ENCODE data around the gene INO80B. TPM values are rescaled to one million over a fixed set of nuclear protein-coding genes. Genes with fewer than 3 reads are reported as not detected.

The INO80B gene
- total and polyA plus RNA-seq, 2 of the 8 experiments (the other 6 are each of a cell fraction or from before 2014, with no cell fraction given): 3.9 to 18.5 TPM

DNA sequence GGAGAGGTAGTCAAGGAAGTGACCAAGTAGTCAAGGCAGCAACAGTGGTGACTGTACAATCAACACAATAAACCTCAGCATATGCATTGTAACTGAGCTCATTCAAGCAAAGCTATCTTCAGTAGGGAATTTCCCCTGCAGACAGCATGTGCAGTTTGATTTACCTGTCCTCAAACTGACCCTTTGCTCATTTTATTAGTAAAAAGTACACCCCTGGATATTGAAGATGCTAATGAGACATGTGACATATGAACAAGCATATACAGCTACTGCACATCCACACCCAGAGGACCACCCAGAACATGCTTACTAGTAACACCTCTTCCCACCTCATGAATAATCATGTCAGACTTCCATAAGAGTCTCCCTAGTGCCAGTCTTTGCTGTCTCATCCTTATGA lies 48.9 kb upstream of the INO80B start:
- H3K23ac ChIP-seq (ENCODE audit: insufficient read length): no peak overlapping the region
- no peak overlapping the region for H2BK15ac ChIP-seq (ENCODE audit: low read length)
- no peaks in the 10 kb centered on the region for H3K79me2 ChIP-seq (ENCODE audit: control insufficient read depth in 1 of 2, insufficient read depth in 2 of 2, low read length in 2 of 2)
- no peak overlapping the region for H3K27ac ChIP-seq (ENCODE audit: low read depth, low read length)
- ChIA-PET POLR2A (ENCODE audit: partially characterized antibody) (interaction anchor here (1.3 kb wide), 1 partner anchor 18 kb away, joined by 5 read pairs; no protein-coding TSS in a partner anchor), CTCF (ENCODE audit: partially characterized antibody) (interaction anchor here (0.6 kb wide), 1 partner anchor 23 kb away, joined by 3 read pairs; no protein-coding TSS in a partner anchor)
- no peak overlapping the region for H2AFZ ChIP-seq (ENCODE audit: low read length)
- no peaks in the 10 kb centered on the region for H3K79me1 ChIP-seq (ENCODE audit: low read depth, low read length)
- H2BK20ac ChIP-seq (ENCODE audit: low read length): no peak overlapping the region
- no peak overlapping the region for H3K4me3 ChIP-seq (ENCODE audit: extremely low read depth in 1 of 4, insufficient read depth in 2 of 4, low read depth in 3 of 4, low read length in 4 of 4)
- no peak overlapping the region for H3K56ac ChIP-seq (replicated peaks; ENCODE audit: insufficient read length, low read depth, low read length)
- H3K18ac ChIP-seq (ENCODE audit: extremely low read depth, low read length): no peak overlapping the region
- H2BK12ac ChIP-seq (ENCODE audit: low read depth, low read length): no peak overlapping the region
- H4K20me1 ChIP-seq (replicated peaks in 1 of 2; ENCODE audit: control insufficient read depth in 1 of 2, insufficient read depth in 2 of 2, low read length in 2 of 2): no peaks in the 10 kb centered on the region
- H3K27me3 ChIP-seq (replicated peaks in 1 of 4; ENCODE audit: control insufficient read depth in 3 of 4, extremely low read depth in 1 of 4, insufficient read depth in 3 of 4, low read length in 3 of 4): peaks cover 0 to 4% (median 2%) of the 10 kb centered on the region in 4 experiments; a peak in 2 of 7 replicates
- no peak overlapping the region for H3K4me2 ChIP-seq (ENCODE audit: insufficient read depth in 1 of 2, low read depth in 2 of 2, low read length in 2 of 2)
- H4K8ac ChIP-seq (ENCODE audit: extremely low read depth, insufficient read depth, low read length): no peak overlapping the region
- H2AK5ac ChIP-seq (ENCODE audit: low read depth, low read length): no peak overlapping the region
- no peaks in the 10 kb centered on the region; the same call in 1 of the 2 replicates for H3K23me2 ChIP-seq (ENCODE audit: low read depth, low read length)
- no peak overlapping the region for H2BK120ac ChIP-seq (replicated peaks; ENCODE audit: low read depth, low read length)
- DNase-seq (ENCODE audit: low read depth in 1 of 2, low spot score in 2 of 2): no peak
- no peaks in the 10 kb centered on the region for H3K36me3 ChIP-seq (ENCODE audit: control insufficient read depth in 2 of 4, insufficient read depth in 4 of 4, low read length in 3 of 4)
- no peak overlapping the region for H2BK5ac ChIP-seq (ENCODE audit: low read depth, low read length)
- H3K4ac ChIP-seq (replicated peaks; ENCODE audit: insufficient read length, low read depth, low read length): no peak overlapping the region
- H4K91ac ChIP-seq (replicated peaks; ENCODE audit: insufficient read length, low read length): no peak overlapping the region
- FAIRE-seq: no peak
- no peaks in the 10 kb centered on the region for H3K4me1 ChIP-seq (replicated peaks in 1 of 4; ENCODE audit: control insufficient read depth in 3 of 4, insufficient read depth in 4 of 4, low read length in 3 of 4)
- no peaks in the 10 kb centered on the region for H3K9me3 ChIP-seq (ENCODE audit: insufficient read depth in 2 of 2, low read depth in 1 of 2, low read length in 1 of 2)
- no peak overlapping the region for H3K9ac ChIP-seq (replicated peaks in 1 of 4; ENCODE audit: extremely low read depth in 1 of 4, low read depth in 3 of 4, low read length in 3 of 4)
- H4K5ac ChIP-seq (ENCODE audit: insufficient read length, low read depth, low read length): no peak overlapping the region
- no peak overlapping the region for H3K14ac ChIP-seq (ENCODE audit: insufficient read length)
- no peak for TF ChIP-seq RAD21 (IDR thresholded peaks at IDR 0.05 in 1 of 2, conservative IDR thresholded peaks at IDR 0.05 in 1 of 2; ENCODE audit: low read depth in 2 of 2, low read length in 2 of 2)
